H9 (cell line): Measurements from ENCODE around the gene RPRD2. TPM values are rescaled to one million over a fixed set of nuclear protein-coding genes. Genes with fewer than 3 reads are reported as not detected.

Source experiments
- DNase-seq: peaks from one replicate; pipeline ENCODE4 v3.0.0-alpha.2; 2017
- H2AFZ ChIP-seq: one replicate; pipeline ENCODE4 v1.6.1; 2013; ENCODE audit warnings: mild to moderate bottlenecking, low read length, control low read depth, moderate library complexity
- H2AK5ac ChIP-seq: 2 replicates; pipeline ENCODE4 v1.6.1; 2013; ENCODE audit warnings: low read length, control low read depth, mixed read lengths; ENCODE audit not compliant: insufficient read length
- H2BK120ac ChIP-seq: one replicate; pipeline ENCODE4 v1.6.1; 2013; ENCODE audit warnings: low read depth, mild to moderate bottlenecking, low read length, control low read depth, inconsistent platforms; ENCODE audit not compliant: poor library complexity, severe bottlenecking
- H2BK12ac ChIP-seq: 2 replicates; pipeline ENCODE4 v1.6.1; 2013; ENCODE audit warnings: low read length, control low read depth, mixed read lengths, low read depth; ENCODE audit not compliant: insufficient read length
- H2BK15ac ChIP-seq: 2 replicates; pipeline ENCODE4 v1.6.1; 2013; ENCODE audit warnings: low read depth, low read length, control low read depth
- H2BK20ac ChIP-seq: one replicate; pipeline ENCODE4 v1.6.1; 2013; ENCODE audit warnings: low read depth, mild to moderate bottlenecking, low read length, control low read depth, inconsistent platforms; ENCODE audit not compliant: poor library complexity, severe bottlenecking
- H2BK5ac ChIP-seq: 2 replicates; pipeline ENCODE4 v1.6.1; 2013; ENCODE audit warnings: low read length, control low read depth, mixed read lengths; ENCODE audit not compliant: insufficient read length
- H3K14ac ChIP-seq: 2 replicates; pipeline ENCODE4 v1.6.1; 2013; ENCODE audit warnings: low read length, control low read depth; ENCODE audit not compliant: insufficient read depth
- H3K18ac ChIP-seq: 2 replicates; pipeline ENCODE4 v1.6.1; 2013; ENCODE audit warnings: low read depth, mild to moderate bottlenecking, mixed read lengths, low read length, control low read depth; ENCODE audit not compliant: insufficient read length
- H3K23ac ChIP-seq: 2 replicates; pipeline ENCODE4 v1.6.1; 2013; ENCODE audit warnings: low read length, control low read depth, mixed read lengths, low read depth; ENCODE audit not compliant: insufficient read length
- H3K23me2 ChIP-seq: 2 replicates; pipeline ENCODE4 v1.6.1; 2013; ENCODE audit warnings: low read depth, mild to moderate bottlenecking, mixed read lengths, low read length, control low read depth; ENCODE audit not compliant: insufficient read length, poor library complexity, severe bottlenecking
- H3K27ac ChIP-seq: 2 replicates; pipeline ENCODE4 v1.5.1; 2013; ENCODE audit warnings: low read length, control low read depth, mixed read lengths, low read depth; ENCODE audit not compliant: insufficient read length
- H3K27me3 ChIP-seq: 2 replicates; pipeline ENCODE4 v1.6.1; 2013; ENCODE audit warnings: low read length, control low read depth, inconsistent platforms; ENCODE audit not compliant: insufficient read depth
- H3K4ac ChIP-seq: 2 replicates; pipeline ENCODE4 v1.6.1; 2013; ENCODE audit warnings: low read depth, mild to moderate bottlenecking, control low read depth, inconsistent platforms, low read length, moderate library complexity
- H3K4me1 ChIP-seq: 2 replicates; pipeline ENCODE4 v1.6.1; 2013; ENCODE audit warnings: low read length, control low read depth, inconsistent platforms; ENCODE audit not compliant: insufficient read depth
- H3K4me2 ChIP-seq: 2 replicates; pipeline ENCODE4 v1.6.1; 2013; ENCODE audit warnings: low read length, control low read depth, mixed read lengths; ENCODE audit not compliant: insufficient read length, insufficient read depth
- H3K56ac ChIP-seq: 2 replicates; pipeline ENCODE4 v1.6.1; 2013; ENCODE audit warnings: low read depth, mild to moderate bottlenecking, mixed read lengths, low read length, control low read depth; ENCODE audit not compliant: insufficient read length
- H3K79me1 ChIP-seq: 2 replicates; pipeline ENCODE4 v1.6.1; 2013; ENCODE audit warnings: low read depth, mild to moderate bottlenecking, moderate library complexity, low read length, control low read depth, inconsistent platforms; ENCODE audit not compliant: insufficient read depth, poor library complexity, severe bottlenecking
- H3K79me2 ChIP-seq: 2 replicates; pipeline ENCODE4 v1.6.1; 2013; ENCODE audit warnings: low read length, control low read depth, inconsistent platforms; ENCODE audit not compliant: insufficient read depth
- H3K9ac ChIP-seq: 2 replicates; pipeline ENCODE4 v1.6.1; 2013; ENCODE audit warnings: low read length, control low read depth, mixed read lengths; ENCODE audit not compliant: insufficient read length; ENCODE audit errors: extremely low read depth
- H3K9me3 ChIP-seq: one replicate; pipeline ENCODE4 v1.6.1; 2013; ENCODE audit warnings: low read depth, low read length, inconsistent platforms; ENCODE audit not compliant: control insufficient read depth
- H3T11ph ChIP-seq: one replicate; pipeline ENCODE4 v1.6.1; 2013; ENCODE audit warnings: mild to moderate bottlenecking, low read length, control low read depth, inconsistent platforms
- H4K20me1 ChIP-seq: one replicate; pipeline ENCODE4 v1.6.1; 2013; ENCODE audit not compliant: control insufficient read depth, insufficient read length, insufficient read depth
- H4K5ac ChIP-seq: 2 replicates; pipeline ENCODE4 v1.6.1; 2013; ENCODE audit warnings: low read depth, mild to moderate bottlenecking, mixed read lengths, low read length, control low read depth; ENCODE audit not compliant: insufficient read length
- H4K8ac ChIP-seq: replicated peaks from 2 replicates; pipeline ENCODE4 v1.6.1; 2013; ENCODE audit warnings: low read length, control low read depth, mixed read lengths, low read depth; ENCODE audit not compliant: insufficient read length
- H4K91ac ChIP-seq: 2 replicates; pipeline ENCODE4 v1.6.1; 2013; ENCODE audit warnings: low read depth, mild to moderate bottlenecking, moderate library complexity, mixed read lengths, low read length, control low read depth; ENCODE audit not compliant: insufficient read length
- H3K27ac Mint-ChIP-seq, 3 experiments: 2 replicates in 2 of 3; 3 replicates in 1 of 3; pipeline ENCODE4 v1.8.0; 2020 to 2021; ENCODE audit warnings: mixed read lengths in 3 of 3, mild to moderate bottlenecking in 1 of 3, moderate library complexity in 1 of 3
- H3K27me3 Mint-ChIP-seq: 2 replicates; pipeline ENCODE4 v1.8.0; 2021; ENCODE audit warnings: low read depth, mild to moderate bottlenecking, moderate library complexity, mixed read lengths
- H3K36me3 Mint-ChIP-seq, 3 experiments: 2 replicates in 2 of 3; 3 replicates in 1 of 3; pipeline ENCODE4 v1.8.0; 2020 to 2021; ENCODE audit warnings: low read depth in 3 of 3, mixed read lengths in 3 of 3; ENCODE audit not compliant: insufficient read depth in 1 of 3
- H3K4me1 Mint-ChIP-seq, 2 experiments: 2 replicates each; pipeline ENCODE4 v1.8.0; 2020; ENCODE audit warnings: mixed read lengths in 2 of 2
- H3K4me3 Mint-ChIP-seq, 2 experiments: 2 replicates in 1 of 2; 3 replicates in 1 of 2; pipeline ENCODE4 v1.8.0; 2020 to 2021; ENCODE audit warnings: mild to moderate bottlenecking in 2 of 2, mixed read lengths in 2 of 2, moderate library complexity in 1 of 2
- H3K9me3 Mint-ChIP-seq, 2 experiments: 2 replicates in 1 of 2; 3 replicates in 1 of 2; pipeline ENCODE4 v1.8.0; 2020; ENCODE audit warnings: mild to moderate bottlenecking in 2 of 2, mixed read lengths in 2 of 2, moderate library complexity in 1 of 2
- WGBS: extraction: QIAGEN DNeasy Blood & Tissue Kit; methylation state at CpG from one replicate; pipeline ENCODE4 v1.1.7; 2013; ENCODE audit warnings: missing lambda C conversion rate, low lambda C conversion rate, mixed read lengths; ENCODE audit not compliant: insufficient read length; ENCODE audit errors: extremely low coverage; 5-methylcytosine and 5-hydroxymethylcytosine counted together
- total RNA-seq: library from RNA; stranded (reverse); gene quantifications from 2 replicates; pipeline ENCODE4 v1.2.1, GENCODE V29; 2021
- TF ChIP-seq, protein P1 (sequence below): fragments of 200-600 bp; sonication (generic); conservative IDR thresholded peaks from 3 replicates; pipeline ENCODE4 v1.8.0; 2021; ENCODE audit warnings: antibody characterized with exemption, mild to moderate bottlenecking

RPRD2 gene
- total RNA-seq, 1 experiment from 2014 or later: 39.0 TPM

DNA sequence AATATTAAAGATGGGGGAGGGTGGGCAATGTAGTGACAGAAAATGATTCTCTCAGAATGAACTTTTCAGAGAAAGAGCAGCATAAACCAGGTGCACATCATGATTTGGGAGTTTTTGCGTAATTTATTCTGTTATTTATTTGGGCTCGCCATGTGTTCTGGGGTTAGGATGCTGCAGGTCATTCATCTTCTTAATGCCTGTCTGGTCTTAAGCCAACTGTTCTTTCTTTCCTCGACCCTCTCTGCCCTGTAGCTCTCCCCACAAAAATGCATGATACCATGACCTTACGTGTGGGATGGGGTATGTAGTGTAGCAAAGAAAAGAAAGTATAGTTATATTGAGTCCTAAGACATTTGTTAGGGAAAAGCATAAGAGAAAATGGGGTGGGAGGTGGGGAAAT lies 110.9 kb downstream of the RPRD2 start:
- no peak overlapping the region for H2BK12ac ChIP-seq
- H3K27me3 Mint-ChIP-seq: peaks cover 6% of the 10 kb centered on the region

More for the DNA sequence above, 110.9 kb downstream of the RPRD2 start:
- no peak overlapping the region for H3K18ac ChIP-seq
- no peaks in the 10 kb centered on the region for H3K79me1 ChIP-seq
- no peak overlapping the region for H3K14ac ChIP-seq
- H3T11ph ChIP-seq: no peak overlapping the region
- no peaks in the 10 kb centered on the region for H3K23me2 ChIP-seq
- H3K56ac ChIP-seq: no peak overlapping the region
- no peak for DNase-seq
- H3K36me3 Mint-ChIP-seq: peaks cover 23 to 34% (median 29%) of the 10 kb centered on the region in 3 experiments
- H4K5ac ChIP-seq: no peak overlapping the region
- peaks cover 9 to 16% of the 10 kb centered on the region in 2 experiments for H3K4me1 Mint-ChIP-seq
- no peak overlapping the region for H2AFZ ChIP-seq
- H3K4me2 ChIP-seq: no peak overlapping the region
- H3K79me2 ChIP-seq: no peaks in the 10 kb centered on the region
- H2BK20ac ChIP-seq: no peak overlapping the region
- no peak overlapping the region for H3K9ac ChIP-seq
- no CpG with 5 or more reads among the region's 4 CpGs for WGBS
- no peaks in the 10 kb centered on the region for H4K20me1 ChIP-seq
- H3K9me3 ChIP-seq: no peaks in the 10 kb centered on the region
- H3K27ac Mint-ChIP-seq: no peak overlapping the region
- H2AK5ac ChIP-seq: no peak overlapping the region
- H3K4me1 ChIP-seq: no peaks in the 10 kb centered on the region; the same call in 1 of the 2 replicates
- no peak overlapping the region for H4K8ac ChIP-seq
- no peak overlapping the region for H3K4me3 Mint-ChIP-seq
- TF ChIP-seq, protein P1, sequence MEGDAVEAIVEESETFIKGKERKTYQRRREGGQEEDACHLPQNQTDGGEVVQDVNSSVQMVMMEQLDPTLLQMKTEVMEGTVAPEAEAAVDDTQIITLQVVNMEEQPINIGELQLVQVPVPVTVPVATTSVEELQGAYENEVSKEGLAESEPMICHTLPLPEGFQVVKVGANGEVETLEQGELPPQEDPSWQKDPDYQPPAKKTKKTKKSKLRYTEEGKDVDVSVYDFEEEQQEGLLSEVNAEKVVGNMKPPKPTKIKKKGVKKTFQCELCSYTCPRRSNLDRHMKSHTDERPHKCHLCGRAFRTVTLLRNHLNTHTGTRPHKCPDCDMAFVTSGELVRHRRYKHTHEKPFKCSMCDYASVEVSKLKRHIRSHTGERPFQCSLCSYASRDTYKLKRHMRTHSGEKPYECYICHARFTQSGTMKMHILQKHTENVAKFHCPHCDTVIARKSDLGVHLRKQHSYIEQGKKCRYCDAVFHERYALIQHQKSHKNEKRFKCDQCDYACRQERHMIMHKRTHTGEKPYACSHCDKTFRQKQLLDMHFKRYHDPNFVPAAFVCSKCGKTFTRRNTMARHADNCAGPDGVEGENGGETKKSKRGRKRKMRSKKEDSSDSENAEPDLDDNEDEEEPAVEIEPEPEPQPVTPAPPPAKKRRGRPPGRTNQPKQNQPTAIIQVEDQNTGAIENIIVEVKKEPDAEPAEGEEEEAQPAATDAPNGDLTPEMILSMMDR: no peak
- H2BK5ac ChIP-seq: no peak overlapping the region
- no peak overlapping the region for H3K27ac ChIP-seq
- H3K23ac ChIP-seq: no peak overlapping the region
- H3K27me3 ChIP-seq: no peaks in the 10 kb centered on the region
- H4K91ac ChIP-seq: no peak overlapping the region
- no peaks in the 10 kb centered on the region for H3K9me3 Mint-ChIP-seq
- no peak overlapping the region for H2BK15ac ChIP-seq
- H2BK120ac ChIP-seq: no peak overlapping the region
- H3K4ac ChIP-seq: no peak overlapping the region
